IPS-NIHi7 (cell line): ENCODE measurements around the gene IER5L.
"Not testable (repeated sequence)": the region's sequence is repeated elsewhere in the genome, so short reads cannot be mapped to it uniquely, and the experiment has no call there.

Experiments
- DNase-seq: peaks from one replicate; pipeline ENCODE4 v3.0.0; 2012; ENCODE audit warnings: mixed read lengths; ENCODE audit errors: extremely low spot score

The IER5L gene

DNA sequence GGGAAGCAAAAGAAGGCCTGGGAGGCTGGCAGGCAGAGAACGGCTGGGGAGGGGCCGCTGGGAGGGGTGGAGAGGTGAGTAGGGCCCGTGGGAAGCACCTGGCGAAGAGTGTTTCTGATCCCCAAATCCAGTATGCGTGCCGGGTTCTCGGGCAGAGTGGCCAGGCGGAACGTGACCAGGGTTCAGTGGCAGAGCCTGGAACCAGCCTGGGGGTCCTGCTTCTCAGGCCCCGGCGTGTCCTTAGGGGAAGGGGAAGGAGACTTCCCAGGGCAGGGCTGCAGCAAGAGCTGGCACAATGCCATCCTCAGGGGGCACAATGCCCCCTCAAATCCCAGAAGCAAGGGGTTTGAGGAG lies 25.5 kb upstream of the IER5L start:
- no peak for DNase-seq

DNA sequence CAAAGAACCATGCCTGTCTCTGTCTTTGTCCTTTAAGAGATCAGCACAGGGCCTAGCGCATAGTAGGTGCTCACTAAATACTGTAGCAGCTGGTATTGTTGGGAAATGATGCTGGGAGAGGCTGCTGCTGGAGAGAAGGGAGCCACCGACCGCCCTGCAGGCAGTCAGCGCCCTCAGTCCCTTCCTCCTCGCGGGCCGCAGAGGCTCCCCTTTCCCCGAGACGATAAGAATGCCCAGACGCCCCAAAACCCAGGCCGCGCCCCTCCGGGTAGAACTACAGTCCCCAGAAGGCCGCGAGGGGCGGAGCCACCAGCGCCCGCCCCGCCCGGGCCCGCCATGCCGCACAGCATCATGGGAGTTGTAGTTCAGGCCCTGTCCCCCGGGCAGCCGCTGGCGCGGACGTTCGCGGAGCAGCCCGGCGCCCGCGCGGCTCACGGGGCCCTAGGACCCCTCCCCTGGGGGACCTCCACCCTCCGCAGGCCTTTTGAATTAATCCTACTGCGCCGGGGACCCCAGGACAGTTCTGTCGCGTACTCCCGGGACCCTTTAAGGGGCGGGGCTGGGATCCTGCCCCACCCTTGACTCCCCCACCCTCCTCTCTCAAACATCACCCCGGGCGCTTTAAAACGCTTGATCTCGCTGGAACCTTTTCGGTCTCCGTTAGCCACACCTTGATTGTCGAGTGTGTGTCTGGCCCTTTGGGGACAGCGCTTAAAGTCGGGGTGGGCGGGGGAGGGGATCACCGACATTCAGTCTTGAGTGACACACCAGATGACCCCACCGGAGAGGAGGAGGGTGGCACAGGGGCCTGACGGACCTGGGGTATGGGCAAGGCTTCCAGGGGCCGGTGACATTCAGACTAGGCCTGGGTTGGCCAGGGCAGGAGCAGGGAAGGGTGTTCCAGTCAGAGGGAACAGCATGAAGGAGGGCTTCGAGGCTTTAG lies 24.8 kb upstream of the IER5L start:
- DNase-seq = peak; percentile 89

DNA sequence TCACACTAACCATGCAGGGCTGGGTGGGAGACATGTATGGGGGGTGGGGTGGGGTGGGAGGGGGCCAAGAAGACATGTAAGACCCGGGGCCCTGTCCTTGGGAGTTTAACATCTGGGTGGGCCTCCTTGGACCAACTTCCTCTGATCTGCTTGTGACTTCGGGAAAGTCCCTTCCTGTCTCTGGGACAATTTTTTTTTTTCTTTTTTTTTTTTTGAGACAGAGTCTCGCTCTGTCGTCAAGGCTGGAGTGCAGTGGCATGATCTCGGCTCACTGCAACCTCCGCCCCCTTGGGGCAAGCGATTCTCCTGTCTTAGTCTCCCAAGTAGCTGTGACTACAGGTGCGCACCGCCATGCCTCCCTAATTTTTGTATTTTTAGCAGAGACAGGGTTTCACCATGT lies 23.8 kb upstream of the IER5L start:
- no peak for DNase-seq

DNA sequence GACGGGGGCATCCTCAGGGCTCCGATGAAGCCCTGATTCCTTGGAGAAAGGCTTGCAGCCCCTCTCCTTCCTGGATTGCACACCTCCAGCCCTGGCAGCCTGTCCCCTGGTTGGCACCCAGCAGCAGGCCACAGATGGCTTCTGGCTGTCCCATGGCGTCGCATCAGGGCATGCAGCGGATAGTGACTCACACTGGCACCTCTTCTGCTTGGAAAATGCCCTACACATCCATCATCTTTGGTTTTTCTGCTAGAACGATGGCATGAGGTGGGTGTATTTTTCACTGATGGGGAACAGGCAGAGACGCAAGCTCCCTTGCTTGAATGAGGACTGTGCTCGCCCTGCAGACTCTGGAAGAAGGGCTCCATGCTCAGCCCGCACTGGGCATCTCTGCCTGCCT lies 23.2 kb upstream of the IER5L start:
- no peak for DNase-seq

DNA sequence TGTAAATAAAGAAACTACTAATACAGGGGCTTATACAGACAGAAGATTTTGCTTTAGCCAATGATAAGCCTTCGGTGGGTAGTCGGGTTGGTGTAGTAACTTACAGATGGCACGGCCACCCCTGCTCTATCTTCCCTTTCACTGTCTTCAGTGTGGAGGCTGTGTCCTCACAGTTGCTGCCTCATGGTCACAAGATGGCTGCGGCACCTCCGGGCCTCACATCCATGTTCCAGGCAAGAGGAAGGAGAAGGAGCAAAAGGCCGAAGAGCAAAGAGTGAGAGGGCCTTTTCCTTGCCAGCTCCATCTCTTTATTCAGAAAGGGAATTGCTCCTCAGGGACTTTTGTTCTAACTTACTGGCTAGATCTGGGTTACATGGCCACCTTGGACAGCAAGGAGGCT lies 22.2 kb upstream of the IER5L start:
- no peak for DNase-seq

DNA sequence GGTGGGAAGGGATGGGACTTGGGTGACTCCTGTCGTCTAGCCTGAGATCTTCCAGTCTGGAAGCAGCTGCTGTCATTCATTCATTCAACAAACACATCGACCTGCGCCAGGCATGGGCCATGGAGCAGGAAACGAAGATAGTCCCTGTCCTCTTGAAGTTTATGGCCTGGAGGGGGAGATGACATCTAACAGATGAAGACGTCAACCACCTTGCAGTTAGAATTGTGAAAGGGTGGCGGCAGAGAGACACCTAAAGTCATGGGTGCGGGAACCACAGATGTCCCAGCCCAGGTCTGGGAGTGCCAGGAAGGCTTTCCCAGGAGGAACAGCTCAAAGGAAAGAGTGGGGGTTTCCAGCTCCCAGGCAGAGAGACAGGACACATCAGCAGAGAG lies 21.0 kb upstream of the IER5L start:
- no peak for DNase-seq

DNA sequence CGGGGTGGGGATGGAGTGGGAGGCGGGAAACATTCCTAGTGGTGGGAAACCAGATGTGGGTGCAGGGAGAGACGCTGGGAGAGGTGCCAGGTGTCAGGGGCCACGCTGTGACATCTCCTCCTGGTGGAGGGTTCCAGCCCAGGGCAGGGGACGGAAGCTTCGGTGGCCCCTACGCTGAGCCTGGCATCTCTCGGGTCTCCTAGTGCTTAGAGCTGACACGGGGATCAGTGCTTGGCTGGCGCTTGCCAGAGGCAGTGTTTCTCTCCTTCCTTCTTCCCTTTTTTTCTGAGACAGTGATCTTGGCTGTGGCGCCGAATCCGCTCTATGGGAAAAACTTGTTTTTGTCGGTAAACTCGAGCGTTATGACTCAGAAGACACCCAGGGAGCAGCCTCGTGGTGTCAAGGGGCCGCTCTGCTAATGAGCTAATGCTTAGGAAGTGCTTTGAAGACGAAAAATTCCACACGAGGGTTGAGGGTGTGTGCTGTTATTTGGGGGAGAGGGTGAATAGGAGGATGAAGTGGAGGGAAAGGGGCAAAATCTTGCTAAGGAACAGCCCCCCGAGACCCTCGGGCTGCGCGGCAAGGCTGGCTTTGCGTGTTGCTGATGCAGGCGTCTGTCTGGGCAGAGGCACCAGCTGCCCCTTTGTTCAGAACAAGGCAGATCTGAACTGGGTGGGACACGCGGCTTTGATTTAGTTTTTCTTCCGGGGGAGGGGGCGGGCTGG lies 20.4 kb upstream of the IER5L start:
- no peak for DNase-seq

DNA sequence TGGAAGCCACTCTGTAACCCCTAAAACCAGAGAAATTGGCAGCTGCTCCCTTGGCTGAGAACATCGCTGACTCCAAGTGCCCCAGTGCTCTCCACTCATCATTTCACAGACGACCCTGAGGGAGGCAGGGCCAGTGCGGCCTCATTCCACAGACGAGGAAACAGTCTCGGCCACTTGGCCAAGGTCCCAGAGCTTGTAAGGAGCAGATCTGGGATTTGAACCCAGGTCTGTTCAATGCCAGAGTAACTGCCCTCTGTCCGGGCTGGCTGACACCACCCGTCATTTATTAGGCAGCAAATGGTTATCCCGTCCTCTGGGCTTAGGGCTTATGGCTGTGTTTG lies 19.9 kb upstream of the IER5L start:
- no peak for DNase-seq

DNA sequence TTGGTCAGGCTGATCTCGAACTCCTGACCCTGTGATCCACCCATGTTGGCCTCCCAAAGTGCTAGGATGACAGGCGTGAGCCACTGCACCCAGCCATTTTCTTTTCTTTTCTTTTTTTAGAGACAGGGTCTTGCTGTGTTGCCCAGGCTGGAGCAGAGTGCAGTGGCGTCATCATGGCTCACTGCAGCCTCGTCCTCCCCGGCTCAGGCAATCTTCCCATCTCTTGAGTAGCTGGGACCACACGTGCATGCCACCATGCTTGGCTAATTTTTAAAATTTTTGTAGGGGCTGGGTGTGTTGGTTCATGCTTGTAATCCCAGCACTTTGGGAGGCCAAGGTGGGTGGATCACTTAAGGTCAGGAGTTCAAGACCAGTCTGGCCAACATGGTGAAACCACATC lies 19.0 kb upstream of the IER5L start:
- DNase-seq = not testable (repeated sequence)

DNA sequence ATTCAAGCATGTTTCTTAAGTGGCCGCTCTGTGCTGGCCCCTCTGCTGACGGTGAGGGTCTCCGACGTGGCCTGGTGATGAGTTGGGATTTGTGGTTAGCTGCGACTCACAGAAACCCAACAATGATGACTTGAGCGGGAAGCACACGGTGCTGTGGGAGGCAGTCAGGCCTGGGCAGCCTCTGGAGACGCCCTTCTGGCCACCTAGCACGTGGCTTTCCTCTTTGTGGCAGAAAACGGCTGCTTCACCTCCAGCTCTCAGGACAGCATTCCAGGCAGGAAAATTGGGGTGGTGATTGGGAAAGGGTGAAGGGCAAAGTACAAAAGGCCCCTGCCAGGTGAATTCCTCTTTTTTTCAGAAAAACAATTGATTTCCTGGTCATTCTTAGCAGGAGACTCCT lies 17.5 kb upstream of the IER5L start:
- no peak for DNase-seq

DNA sequence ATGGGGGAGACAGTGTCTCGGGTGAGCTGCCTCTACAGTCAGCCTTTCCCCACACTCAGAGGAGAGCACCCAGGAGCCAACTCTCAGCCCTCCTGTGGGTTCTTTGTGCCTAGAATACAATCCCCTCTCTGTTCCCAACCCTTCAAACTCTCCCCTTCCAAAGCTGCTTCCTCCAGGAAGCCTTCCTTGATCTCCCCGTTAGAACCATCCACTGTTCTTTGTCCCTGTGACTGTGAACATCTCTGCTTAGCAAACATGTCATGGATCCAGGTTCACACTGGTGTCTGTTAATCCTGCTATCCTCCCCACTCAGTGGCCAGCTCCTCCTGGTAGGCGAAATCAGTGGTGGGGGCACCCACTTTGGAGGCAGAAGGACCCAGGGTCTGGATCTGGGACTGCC lies 16.2 kb upstream of the IER5L start:
- DNase-seq = no peak

DNA sequence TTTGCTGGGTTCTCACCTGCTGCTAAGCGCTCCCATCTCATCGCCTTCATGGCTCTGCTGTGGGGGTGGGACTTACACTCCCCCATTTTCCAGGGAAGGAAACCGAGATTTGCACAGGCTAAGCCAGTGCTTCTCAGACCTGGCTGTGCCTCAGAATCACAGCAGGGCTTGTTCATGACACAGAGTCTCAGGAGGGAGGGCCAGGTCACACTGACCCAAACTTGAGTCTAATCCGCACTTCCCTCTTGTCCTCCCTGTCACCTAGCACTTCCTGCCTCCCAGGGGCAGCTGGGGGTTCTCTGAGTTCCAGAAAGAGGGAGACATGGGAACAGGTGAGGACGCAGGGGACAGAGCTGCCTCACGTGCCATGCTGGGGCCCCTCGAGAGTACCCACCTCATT lies 15.6 kb upstream of the IER5L start:
- no peak for DNase-seq

DNA sequence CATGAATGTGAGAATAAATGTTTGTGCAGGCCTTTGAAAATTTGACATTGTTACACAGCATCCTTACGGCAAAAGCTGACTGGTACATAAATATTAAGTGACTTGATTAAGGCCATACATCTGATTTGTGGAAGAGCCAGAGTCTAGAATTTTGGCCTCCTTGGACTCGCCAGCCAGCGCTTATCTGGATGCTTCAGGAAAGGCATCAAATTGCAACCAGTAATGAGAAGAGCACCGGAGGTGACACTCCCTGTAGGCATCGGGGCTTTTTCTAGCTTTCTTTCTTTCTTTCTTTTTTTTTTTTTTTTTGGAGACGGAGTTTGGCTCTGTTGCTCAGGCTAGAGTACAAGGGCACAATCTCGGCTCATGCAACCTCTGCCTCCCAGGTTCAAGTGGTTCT lies 13.2 kb upstream of the IER5L start:
- DNase-seq = no peak

DNA sequence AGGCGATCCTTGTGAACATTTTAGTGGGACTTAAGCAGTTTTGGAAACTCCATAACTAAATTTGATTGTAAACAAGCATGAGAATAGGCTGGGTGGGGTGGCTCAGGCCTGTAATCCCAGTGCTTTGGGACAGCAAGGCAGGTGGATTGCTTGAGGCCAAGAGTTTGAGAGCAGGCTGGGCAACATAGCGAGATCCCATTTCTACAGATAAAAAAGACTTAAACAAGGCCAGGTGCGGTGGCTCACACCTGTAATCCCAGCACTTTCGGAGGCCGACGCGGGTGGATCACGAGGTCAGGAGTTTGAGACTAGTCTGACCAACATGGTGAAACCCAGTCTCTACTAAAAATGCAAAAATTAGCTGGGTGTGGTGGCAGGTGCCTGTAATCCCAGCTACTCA lies 11.9 kb upstream of the IER5L start:
- DNase-seq = not testable (repeated sequence)

DNA sequence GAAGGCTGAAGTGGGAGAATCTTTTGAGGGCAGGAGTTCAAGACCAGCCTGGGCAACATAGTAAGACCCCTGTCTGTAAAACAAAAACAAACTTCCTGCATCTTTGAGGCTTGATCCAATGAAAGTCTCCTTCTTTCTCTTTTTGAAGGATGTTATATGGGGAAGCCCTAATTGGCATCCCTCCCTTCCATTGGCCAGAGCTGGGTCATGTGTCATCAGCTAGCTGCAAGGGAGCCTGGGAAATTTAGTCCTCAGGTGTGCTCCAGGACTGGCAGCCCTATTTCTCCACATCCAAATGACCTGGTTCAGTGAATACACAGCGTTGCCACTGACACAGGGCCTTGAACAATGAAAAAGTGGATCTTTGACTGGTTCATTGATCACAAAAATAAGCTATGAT lies 9.0 kb upstream of the IER5L start:
- DNase-seq = no peak

DNA sequence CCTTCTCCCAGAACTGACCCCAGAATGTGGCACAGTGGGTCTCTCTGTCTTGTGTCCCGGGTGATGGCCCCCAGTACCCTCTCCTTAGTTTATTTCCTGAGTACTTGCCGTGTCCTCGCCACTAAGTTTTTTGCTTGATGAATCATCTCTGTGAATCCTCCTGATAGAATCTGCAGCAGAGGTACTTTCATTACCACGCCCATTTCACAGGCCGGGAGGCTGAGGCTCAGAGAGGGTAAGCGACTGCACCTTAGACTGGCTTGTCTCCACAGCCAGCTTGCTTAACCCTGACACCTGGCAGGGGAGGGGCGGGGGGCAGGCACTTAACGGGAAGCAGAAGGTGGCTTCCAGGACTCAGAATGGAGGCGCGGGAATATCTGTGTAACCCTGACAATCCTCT lies 7.9 kb upstream of the IER5L start:
- no peak for DNase-seq

DNA sequence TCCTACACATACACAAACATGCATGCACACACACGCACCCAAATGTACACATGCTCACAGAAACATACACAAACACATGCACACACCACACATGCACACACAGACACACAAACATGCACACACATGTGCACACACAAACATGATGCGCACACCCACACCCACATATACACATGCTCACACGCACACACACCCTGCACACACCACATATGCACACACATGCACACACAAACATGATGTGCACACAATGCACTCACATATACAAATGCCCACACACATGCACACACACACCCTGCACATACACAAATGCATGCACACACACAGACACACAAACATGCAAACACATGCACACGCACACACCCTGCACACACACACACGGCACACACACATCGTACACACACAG lies 7.3 kb upstream of the IER5L start:
- no peak for DNase-seq

DNA sequence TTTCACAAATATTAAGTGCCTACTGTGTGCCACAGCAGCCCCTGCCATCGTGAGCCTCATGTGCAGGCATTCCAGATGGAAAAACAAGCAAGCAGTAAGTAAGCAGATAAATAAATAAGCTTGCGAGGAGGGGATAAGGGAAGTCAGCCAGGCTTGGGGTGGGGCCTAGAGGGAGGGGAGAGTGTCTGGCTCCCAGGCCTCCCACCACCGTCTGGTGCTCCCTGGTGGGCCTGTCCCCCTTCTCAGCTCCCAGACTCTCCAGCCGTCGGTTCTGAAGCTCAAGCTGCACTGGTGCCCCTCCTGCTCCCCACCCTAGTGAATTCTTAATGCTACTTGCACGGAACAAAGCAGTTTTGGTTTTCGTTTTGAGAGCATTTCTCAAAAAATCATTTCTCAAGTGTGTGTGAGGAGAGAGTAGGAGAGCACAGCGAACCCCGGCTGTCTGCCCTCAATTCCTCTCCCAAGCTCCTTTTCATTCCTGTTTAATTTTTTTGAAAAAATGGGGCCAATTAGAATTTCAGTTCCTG lies 6.6 kb upstream of the IER5L start:
- no peak for DNase-seq

DNA sequence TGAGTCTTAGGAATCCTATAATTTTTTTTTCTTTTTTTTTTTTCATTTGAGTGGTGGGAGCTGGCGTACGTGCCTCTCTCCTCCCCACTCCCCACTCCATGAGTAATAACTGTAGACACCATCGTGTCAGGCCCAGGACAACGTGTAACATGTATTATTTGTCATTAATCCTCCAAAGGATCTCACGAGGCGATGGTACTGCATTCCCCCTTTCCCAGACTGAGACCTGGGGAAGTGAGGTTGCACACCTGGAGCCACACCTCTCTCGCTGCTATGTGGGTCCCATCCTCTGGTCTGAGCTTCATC lies 6.1 kb upstream of the IER5L start:
- DNase-seq = no peak

DNA sequence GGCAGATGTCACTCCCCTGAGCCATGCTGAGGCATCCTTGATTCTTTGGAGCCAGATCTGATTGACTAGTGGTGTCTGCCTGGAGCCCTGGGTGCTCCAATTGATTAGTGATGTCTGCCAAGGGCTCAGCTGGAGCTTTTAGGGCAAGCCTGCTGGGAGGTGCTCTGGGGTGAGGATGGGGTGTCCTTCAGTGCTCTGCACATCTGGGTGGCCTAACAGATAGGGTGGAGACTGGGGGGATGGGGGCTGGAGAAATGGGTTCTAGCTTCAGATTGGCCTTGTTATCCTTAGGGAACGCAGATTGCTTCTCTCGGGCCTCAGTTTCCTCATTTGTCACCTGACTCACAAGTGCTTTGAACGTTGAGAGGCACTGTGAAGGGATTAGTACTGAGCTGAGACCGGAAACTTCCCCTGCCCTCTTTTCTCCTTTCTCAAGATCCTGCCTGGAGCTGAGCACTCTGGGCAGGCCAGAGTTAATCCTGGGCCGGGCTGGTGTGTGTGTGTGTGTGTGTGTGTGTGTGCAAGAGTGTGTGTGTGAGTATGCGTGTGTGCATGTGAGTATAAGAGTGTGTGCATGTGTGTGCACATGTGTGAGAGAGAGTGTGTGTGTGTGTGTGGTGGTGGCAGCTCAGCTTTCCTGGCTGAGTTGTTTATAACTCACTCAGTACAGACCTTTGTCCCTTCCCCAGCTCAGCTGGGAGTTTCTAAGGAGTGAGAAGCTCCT lies 5.6 kb upstream of the IER5L start:
- no peak for DNase-seq

DNA sequence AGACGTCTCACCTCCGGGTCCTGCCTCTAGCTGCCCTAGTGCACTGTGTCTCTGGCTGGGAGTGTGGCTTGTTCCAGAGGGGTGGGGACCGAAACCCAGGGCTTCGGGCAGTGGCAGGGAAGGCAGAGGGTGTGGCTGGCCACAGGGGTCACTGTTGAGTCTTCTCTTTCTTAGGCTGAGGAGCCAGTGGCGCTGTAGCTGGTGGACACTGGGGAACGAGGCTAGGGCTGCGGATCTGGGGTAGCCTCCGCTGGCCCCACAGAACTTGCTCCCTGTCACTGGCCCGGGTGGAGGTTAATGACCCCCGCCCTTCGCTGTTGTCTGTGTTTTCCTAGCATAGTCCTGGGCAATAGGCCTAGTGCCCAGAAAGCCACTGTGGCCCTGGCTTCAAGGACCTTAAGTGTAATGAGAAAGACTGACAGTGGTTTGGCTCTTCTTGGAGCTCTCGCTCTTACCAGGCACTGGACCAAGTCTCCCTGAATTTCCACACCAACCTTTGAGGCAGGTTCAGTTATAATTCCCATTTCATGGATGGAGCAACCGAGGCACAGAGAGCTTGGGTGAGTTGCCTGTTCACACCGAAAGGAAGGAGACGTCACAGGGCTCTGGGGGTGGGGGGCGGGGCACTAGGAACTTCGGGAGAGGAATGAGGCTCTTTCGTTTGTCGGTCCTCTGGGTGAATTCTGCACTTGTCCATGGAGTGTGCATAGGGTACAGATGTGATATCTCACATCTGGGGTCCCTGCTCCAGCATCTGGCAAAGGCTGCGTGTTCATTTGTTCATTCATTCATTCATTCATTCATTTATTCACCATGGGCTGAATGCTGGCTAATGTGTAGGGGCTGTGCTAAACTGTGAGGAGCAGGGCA lies 4.8 kb upstream of the IER5L start:
- DNase-seq = peak; percentile 85

DNA sequence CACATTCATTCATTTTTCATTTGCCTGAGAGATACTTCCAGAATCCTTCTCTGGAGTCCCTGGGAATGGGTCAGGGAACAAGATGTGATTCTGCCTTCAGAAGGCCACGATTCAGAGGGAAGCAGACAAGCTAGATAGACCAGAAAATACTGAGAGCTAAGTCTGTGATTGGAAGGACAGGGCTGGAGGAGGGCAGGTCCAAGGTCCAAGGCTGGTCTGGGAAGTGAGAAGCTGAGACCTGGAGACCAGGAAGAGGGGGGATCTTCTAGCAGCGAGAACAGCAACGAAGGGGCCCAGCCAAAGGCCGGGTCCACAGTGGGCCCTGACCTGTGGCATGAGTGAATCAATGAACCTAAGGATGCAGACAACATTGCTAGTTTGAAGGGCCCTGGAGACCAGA lies 4.1 kb upstream of the IER5L start:
- DNase-seq = no peak
